ENCODE measurements around the gene PXDC1. TPM values are rescaled to one million over a fixed set of nuclear protein-coding genes. Genes with fewer than 3 reads are reported as not detected.
A peak's percentile ranks its signal among the peaks of the same experiment; 100 is the strongest.

Gene PXDC1
- total RNA-seq, 1 donor from 2014 or later = 41.0 TPM

GRCh38 chr6:3729603-3730344 is 21.7 kb downstream of the PXDC1 start:
- no peak for DNase-seq (ENCODE audit: low spot score)
- H3K9me3 Mint-ChIP-seq (ENCODE audit: unreplicated experiment) = no peaks in the 10 kb centered on the region
- H3K27me3 Mint-ChIP-seq (ENCODE audit: unreplicated experiment) = peaks cover 3% of the 10 kb centered on the region
- H3K4me3 Mint-ChIP-seq (ENCODE audit: unreplicated experiment) = no peak overlapping the region
- H3K36me3 Mint-ChIP-seq (ENCODE audit: low read depth, unreplicated experiment) = peaks cover 53% of the 10 kb centered on the region
- no peak overlapping the region for H3K27ac Mint-ChIP-seq (ENCODE audit: unreplicated experiment)
- no peak for TF ChIP-seq CTCF (IDR thresholded peaks at IDR 0.05; ENCODE audit: unreplicated experiment)
- peaks cover 15% of the 10 kb centered on the region for H3K4me1 Mint-ChIP-seq (ENCODE audit: unreplicated experiment)

DNA sequence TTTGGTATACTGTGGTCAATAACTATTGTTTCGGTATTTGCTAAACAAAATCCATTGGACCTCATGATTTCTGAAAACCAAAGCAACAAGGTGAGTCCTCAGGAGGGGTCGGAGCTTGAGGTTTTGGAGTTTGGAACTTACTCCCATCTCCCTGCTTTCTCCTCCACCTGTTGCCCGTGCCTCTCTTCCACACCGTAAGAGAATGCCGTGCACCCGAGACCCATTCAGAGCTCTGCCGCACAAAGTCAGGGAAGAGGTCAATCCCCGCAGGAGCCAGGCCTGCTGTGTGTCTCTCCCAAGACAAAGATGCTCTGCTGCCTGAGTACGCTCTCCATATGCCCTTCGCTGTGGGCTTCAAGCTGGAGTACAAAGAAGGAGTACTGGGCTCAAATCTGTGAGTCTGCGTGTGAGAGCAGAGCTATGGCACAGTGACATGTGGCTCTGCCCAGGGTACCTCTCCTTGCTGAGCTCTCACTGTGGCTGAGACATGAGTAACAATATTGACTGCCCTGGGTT is 23.9 kb downstream of the PXDC1 start:
- Mint-ChIP-seq H3K4me3 (ENCODE audit: unreplicated experiment) (peak overlapping the region; percentile 13), H3K27ac (ENCODE audit: unreplicated experiment) (no peak overlapping the region), H3K36me3 (ENCODE audit: low read depth, unreplicated experiment) (peaks cover 48% of the 10 kb centered on the region), H3K27me3 (ENCODE audit: unreplicated experiment) (no peaks in the 10 kb centered on the region), H3K9me3 (ENCODE audit: unreplicated experiment) (no peaks in the 10 kb centered on the region), H3K4me1 (ENCODE audit: unreplicated experiment) (no peaks in the 10 kb centered on the region)
- TF ChIP-seq CTCF (IDR thresholded peaks at IDR 0.05; ENCODE audit: unreplicated experiment) = no peak
- DNase-seq (ENCODE audit: low spot score) = no peak

GRCh38 chr6:3727036-3727435 is 24.5 kb downstream of the PXDC1 start:
- peaks cover 47% of the 10 kb centered on the region for H3K36me3 Mint-ChIP-seq (ENCODE audit: low read depth, unreplicated experiment)
- H3K4me1 Mint-ChIP-seq (ENCODE audit: unreplicated experiment) = peaks cover 4% of the 10 kb centered on the region
- H3K27ac Mint-ChIP-seq (ENCODE audit: unreplicated experiment) = no peak overlapping the region
- H3K27me3 Mint-ChIP-seq (ENCODE audit: unreplicated experiment) = no peaks in the 10 kb centered on the region
- no peak for DNase-seq (ENCODE audit: low spot score)
- TF ChIP-seq CTCF (IDR thresholded peaks at IDR 0.05; ENCODE audit: unreplicated experiment) = no peak
- H3K9me3 Mint-ChIP-seq (ENCODE audit: unreplicated experiment) = no peaks in the 10 kb centered on the region
- H3K4me3 Mint-ChIP-seq (ENCODE audit: unreplicated experiment) = no peak overlapping the region

GRCh38 chr6:3726421-3726820 is 25.1 kb downstream of the PXDC1 start:
- no peaks in the 10 kb centered on the region for H3K27me3 Mint-ChIP-seq (ENCODE audit: unreplicated experiment)
- H3K4me3 Mint-ChIP-seq (ENCODE audit: unreplicated experiment) = peak overlapping the region; percentile 51
- H3K36me3 Mint-ChIP-seq (ENCODE audit: low read depth, unreplicated experiment) = peaks cover 48% of the 10 kb centered on the region
- no peak overlapping the region for H3K27ac Mint-ChIP-seq (ENCODE audit: unreplicated experiment)
- no peak for TF ChIP-seq CTCF (IDR thresholded peaks at IDR 0.05; ENCODE audit: unreplicated experiment)
- no peaks in the 10 kb centered on the region for H3K9me3 Mint-ChIP-seq (ENCODE audit: unreplicated experiment)
- no peak for DNase-seq (ENCODE audit: low spot score)
- H3K4me1 Mint-ChIP-seq (ENCODE audit: unreplicated experiment) = peaks cover 9% of the 10 kb centered on the region
